GM18499 (cell line): ENCODE measurements around the gene THSD7A.

ENCODE experiments used
- ATAC-seq: cut with Tn5 transposase; IDR thresholded peaks from one replicate; pipeline ENCODE4 v1.9.1; 2021; ENCODE audit warnings: moderate number of reproducible peaks; ENCODE audit not compliant: insufficient read depth, unreplicated experiment

Gene THSD7A

DNA sequence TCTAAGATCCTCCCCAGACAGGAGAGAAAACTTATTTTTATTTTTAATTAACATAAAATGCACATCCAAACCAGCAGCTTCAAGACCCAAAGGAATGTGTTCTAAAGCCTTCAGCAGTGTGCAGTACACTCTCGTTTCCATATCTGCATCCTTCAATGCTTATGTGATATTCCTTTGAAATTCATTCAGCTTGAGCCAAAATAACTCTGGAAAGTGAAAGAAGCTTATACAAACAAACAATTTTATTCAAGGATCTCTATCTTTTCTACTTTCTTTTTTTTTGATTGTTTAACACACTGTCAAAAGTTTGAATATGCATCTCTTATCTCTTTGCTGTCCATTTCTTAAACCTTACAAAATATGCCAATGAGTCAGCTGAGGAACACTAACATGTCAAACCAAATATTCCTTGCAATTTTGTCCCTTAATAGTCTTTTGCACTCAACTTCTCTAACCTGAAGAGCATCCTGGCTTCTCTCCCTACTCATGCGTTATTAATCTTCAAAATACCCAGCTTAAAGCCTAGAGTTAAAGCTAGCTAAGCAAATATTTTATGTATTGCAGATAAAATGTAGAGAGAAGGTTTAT is 124.3 kb downstream of the THSD7A start:
- no peak for ATAC-seq

GRCh38 chr7:11706666-11707605 is 125.1 kb downstream of the THSD7A start:
- ATAC-seq = no peak

DNA sequence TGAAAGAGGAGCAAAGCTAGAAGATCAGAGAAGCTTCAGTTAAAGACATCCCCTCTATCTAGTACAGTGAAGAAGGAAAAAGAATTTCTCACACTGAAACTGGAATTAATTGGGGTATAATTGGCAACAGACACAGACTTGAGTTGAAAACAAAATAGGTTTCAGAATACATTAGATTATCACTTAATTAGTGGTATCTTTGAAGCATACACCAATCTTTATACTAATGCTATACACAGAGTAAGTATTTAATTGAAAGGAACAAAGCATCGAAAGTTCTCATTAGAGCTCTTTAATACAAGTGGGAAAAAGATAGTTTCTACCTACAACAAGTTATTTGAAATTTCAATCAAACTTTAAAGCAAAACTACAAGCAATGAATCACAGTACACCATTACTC is 128.2 kb downstream of the THSD7A start:
- ATAC-seq = no peak

GRCh38 chr7:11702938-11703337 is 129.1 kb downstream of the THSD7A start:
- no peak for ATAC-seq

GRCh38 chr7:11701829-11702560 is 130.0 kb downstream of the THSD7A start:
- ATAC-seq = no peak

DNA sequence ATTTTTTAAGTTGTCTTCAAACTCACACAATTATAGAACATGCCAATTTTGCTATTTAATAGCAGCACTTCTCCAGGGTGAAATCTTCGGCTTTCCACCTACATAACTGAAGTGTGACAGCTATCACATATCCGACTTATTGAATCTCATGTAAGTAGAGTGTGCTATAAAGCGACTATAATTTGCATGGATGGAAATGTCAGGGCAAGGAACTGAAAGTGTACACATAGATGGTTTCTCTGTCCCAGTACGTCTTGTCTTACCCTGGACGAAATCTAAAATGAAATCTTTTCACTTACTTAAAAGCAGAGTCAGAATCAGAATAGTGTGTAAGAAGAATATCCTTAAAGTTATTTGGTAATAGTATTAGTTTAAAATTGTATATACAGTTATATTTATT is 132.3 kb downstream of the THSD7A start:
- ATAC-seq = no peak

GRCh38 chr7:11698384-11698871 is 133.6 kb downstream of the THSD7A start:
- ATAC-seq = no peak

DNA sequence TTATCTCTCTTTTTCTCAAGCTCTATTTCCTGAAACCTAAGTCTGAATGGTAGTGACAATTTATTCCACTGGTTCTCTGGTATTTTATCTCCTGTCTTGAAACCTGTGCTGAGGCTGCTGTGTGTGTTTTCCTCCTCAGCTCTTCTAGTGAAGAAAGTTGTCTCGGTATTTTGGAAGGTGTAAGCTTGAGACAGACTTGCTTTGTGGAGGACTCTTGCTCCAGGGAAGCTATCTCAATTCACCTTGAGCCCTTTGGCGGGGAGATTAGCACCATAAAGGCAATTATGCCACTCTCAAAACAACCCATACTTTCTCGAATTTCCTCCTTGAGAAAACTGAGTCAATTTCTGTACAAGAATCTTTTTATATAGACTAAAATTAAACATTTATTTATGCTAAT is 141.6 kb downstream of the THSD7A start:
- ATAC-seq = no peak

- no peak for ATAC-seq
These were observed 142.9 kb downstream of the THSD7A start for GRCh38 chr7:11689096-11689495.

DNA sequence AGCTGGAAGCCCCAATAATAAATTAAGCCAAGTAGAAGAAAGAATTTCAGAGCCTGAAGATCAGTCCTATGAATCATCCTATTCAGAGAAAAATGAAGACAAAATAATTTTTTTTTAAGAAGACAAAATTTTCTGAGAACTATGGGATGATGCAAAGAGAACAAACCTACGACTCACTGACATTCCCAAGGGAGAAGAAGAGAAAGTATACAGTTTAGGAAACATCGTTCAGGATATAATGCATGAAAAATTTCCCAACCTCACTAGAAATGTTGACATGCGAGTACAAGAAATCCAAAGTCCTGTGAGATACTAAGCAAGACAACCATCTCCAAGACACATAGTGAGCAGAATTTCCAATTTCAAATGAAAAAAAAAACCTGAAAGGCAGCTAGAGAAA is 150.5 kb downstream of the THSD7A start:
- no peak for ATAC-seq

DNA sequence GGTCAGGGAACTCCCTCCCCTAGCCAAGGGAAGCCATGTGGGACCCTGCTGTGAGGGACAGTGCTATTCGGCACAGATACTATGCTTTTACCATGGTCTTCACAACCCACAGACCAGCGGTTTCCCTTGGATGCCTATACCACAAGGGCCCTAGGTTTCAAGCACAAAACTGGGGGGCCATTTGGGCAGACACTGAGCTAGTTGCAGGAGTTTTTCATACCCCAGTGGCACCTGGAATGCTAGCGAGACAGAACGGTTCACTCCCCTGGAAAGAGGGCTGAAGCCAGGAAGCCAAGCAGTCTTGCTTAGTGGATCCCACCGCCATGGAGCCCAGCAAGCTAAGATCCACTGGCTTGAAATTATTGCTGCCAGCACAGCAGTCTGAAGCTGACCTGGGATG is 156.8 kb downstream of the THSD7A start:
- ATAC-seq = no peak

GRCh38 chr7:11668727-11669126 is 163.3 kb downstream of the THSD7A start:
- ATAC-seq = no peak

DNA sequence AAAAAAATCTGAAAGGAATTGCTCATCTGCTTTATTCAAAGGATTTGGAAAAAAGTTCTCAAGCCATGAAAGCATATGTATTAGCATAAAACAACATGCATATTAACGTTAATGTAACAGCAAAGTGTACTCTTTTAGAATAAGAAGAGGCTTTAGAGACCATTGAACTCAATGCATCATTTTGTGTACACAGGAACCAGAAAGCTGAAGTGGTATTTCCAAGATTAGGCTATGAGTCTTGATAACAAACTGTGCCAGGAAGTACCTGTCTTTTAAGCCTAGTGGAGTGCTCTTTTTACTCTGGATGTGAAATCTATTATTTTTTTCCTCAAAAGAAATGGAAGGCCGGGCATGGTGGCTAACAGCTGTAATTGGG is 164.2 kb downstream of the THSD7A start:
- no peak for ATAC-seq

- ATAC-seq = no peak
These were observed 164.8 kb downstream of the THSD7A start for GRCh38 chr7:11667071-11667809.

DNA sequence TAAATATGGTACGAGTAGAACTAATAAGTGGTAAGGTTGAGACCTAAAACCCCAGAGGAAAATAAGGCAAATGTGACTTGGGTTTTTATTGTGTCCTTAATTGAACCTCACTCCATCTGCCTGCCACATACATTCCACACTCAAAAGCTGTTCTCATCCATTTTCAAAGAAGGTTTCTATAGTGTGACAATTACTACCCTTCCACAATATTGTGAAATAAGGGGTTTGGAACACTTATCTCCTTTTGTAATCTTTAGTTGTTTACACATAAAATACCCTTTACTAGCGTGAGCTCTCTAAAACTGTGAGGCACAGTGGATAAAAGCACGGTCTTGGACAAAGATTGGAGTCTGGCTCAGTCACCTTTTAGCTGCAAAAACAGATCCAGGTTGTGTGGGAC is 166.6 kb downstream of the THSD7A start:
- no peak for ATAC-seq

DNA sequence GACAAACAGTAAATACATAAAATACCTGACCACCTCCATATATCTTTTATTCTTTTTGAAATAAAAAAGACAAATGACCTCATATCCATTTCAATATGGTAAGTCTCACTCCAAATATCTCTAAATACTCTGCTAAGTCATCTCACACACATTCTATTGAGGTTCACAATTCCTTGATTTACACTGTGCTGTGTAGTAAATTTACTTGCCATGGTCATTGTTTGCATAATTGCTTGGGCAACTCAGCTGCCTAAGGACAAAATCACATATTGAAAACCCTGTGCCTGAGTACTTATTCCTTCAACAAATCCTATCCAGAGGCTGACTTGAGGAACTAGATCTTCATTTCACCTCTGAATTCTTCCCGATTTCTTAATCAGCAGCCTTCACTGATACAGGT is 176.4 kb downstream of the THSD7A start:
- ATAC-seq = no peak

DNA sequence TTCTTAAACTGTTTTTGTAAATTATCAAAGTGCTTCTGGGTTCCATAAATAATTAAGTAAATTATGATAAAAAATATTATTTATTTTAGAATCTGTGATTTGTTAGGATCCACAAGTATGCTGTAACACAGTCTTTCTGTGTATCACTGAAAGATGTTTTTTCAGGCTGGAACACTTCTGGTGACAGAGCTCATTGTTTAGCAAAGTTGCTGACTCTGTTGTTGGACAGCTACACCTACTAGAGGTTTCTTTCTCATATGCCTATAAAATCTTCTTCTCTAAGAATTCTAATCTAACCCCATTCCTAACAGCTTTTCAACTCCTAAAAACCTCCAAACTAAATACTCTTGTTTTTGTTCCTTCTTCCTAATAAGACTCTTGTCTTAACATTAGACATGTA is 176.8 kb downstream of the THSD7A start:
- no peak for ATAC-seq

GRCh38 chr7:11650500-11650899 is 181.5 kb downstream of the THSD7A start:
- no peak for ATAC-seq

DNA sequence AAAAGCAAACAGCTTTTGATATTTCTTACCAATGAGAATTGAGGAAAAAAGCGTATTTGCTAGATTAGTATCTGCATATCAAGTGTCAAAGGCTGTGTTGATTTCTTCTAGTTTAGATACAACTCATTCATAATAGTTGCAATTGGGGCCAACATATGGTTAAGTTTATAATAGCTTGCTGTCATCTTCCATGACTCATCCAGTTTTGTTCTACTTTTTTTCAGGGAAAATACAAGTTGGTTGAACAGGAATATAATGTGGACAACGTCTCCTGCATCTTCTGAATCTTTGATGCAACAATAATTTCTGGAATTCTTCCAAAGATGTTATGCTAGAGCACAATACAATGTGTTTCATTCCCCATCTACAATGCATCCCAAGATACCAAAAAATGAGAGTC is 182.0 kb downstream of the THSD7A start:
- no peak for ATAC-seq

DNA sequence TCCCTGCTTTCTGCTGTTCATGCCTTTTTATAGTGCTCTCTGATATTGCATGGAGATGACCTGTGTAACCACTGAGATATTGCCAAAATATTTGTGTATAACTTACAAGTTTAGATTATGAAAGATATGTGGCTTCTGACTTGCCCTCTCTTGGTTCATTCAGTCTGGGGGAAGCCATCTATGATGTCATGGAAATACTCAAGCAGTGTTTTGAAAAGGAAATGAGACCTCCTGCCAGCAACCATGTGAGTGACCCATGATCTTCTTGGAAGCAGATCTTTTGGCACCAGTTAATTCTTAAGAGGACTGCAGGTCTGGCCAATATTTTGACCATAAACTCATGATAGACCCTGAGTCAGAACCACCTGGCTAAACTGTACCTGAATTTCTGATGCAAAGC is 183.0 kb downstream of the THSD7A start:
- ATAC-seq = no peak
